ENCODE measurements around the gene APOC4. TPM values are rescaled to one million over a fixed set of nuclear protein-coding genes. Genes with fewer than 3 reads are reported as not detected.

APOC4 gene
- total and polyA plus RNA-seq, 2 donors (not counting 1 experiment from before 2014, with no cell fraction given): not detected

GRCh38 chr19:44986389-44986788 is 44.4 kb downstream of the APOC4 start:
- Mint-ChIP-seq H3K4me1 (peaks cover 4% of the 10 kb centered on the region), H3K4me3 (no peak overlapping the region), H3K27ac (no peak overlapping the region), H3K9me3 (ENCODE audit: insufficient read depth) (no peaks in the 10 kb centered on the region), H3K27me3 (no peaks in the 10 kb centered on the region)
- POLR2A ChIA-PET: no interaction called here
- Histone ChIP-seq H3K4me3 (ENCODE audit: control extremely low read depth in 1 of 5, extremely low read depth in 1 of 5, insufficient read depth in 1 of 5, low read depth in 2 of 5, low read length in 4 of 5) (no peak overlapping the region), H3K4me1 (ENCODE audit: control insufficient read depth in 2 of 2, insufficient read depth in 2 of 2, low read length in 2 of 2) (no peaks in the 10 kb centered on the region), H3K27me3 (replicated peaks in 1 of 4; ENCODE audit: control extremely low read depth in 1 of 4, control insufficient read depth in 3 of 4, insufficient read depth in 4 of 4, low read length in 3 of 4) (no peaks in the 10 kb centered on the region), H2AFZ (ENCODE audit: insufficient read depth, low read depth, low read length, poor library complexity, severe bottlenecking) (no peak overlapping the region), H3K27ac (ENCODE audit: low read length in 2 of 2) (no peak overlapping the region), H3K79me2 (ENCODE audit: control insufficient read depth, insufficient read depth, low read length) (peaks cover 3% of the 10 kb centered on the region), H3K9me3 (ENCODE audit: control extremely low read depth in 1 of 3, control insufficient read depth in 2 of 3, insufficient read depth in 1 of 3, low read length in 2 of 3) (no peaks in the 10 kb centered on the region), H4K20me1 (ENCODE audit: control insufficient read depth, insufficient read depth, low read length, poor library complexity, severe bottlenecking) (no peaks in the 10 kb centered on the region), H3K36me3 (replicated peaks in 1 of 2; ENCODE audit: control extremely low read depth in 1 of 2, control insufficient read depth in 1 of 2, extremely low read depth in 1 of 2, insufficient read depth in 2 of 2, low read length in 1 of 2) (peaks cover 0 to 72% of the 10 kb centered on the region in 2 experiments), H3K9ac (ENCODE audit: low read length) (no peak overlapping the region), H3K4me2 (replicated peaks; ENCODE audit: low read depth, low read length, poor library complexity, severe bottlenecking) (no peak overlapping the region)
- ATAC-seq (ENCODE audit: low read depth): no peak
- CTCF ChIA-PET: interaction anchor here (1.2 to 6.0 kb wide), 3 partner anchors 34 to 297 kb away, joined by 3 to 97 read pairs (median 3); no protein-coding TSS in a partner anchor
- intact Hi-C loops (cut with micrococcal nuclease): no loop called here
- whole genome bisulfite sequencing (ENCODE audit: insufficient coverage): 100% methylated on average over 3 of the region's 7 CpGs
- DNase-seq: no peak
- no peak for TF ChIP-seq EZH2 (IDR thresholded peaks at IDR 0.05; ENCODE audit: borderline replicate concordance, insufficient read depth, low read depth, low read length, poor library complexity, severe bottlenecking)

DNA sequence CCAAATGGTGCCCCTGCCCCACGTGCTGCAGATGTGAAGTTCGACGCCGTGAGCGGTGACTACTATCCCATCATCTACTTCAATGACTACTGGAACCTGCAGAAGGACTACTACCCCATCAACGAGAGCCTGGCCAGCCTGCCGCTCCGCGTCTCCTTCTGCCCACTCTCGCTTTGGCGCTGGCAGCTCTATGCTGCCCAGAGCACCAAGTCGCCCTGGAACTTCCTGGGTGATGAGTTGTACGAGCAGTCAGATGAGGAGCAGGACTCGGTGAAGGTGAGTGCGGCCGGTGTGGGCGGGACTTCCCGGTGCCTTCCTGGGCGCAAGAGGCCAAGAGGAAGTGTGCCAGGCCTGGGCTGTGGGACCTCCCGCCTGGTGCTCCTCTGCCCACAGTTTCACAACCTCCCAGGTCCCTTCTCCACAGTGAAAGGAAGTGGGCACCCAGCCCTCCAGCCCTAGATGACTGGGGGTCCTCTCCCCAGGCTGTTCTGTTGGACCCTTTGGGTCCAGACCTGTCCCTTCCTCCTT is 45.2 kb downstream of the APOC4 start:
- peaks cover 3% of the 10 kb centered on the region for H3K79me2 ChIP-seq (ENCODE audit: control insufficient read depth, insufficient read depth, low read length)
- ChIA-PET CTCF (interaction anchor here (1.4 to 6.0 kb wide), 2 partner anchors 35 to 73 kb away, joined by 3 to 97 read pairs; no protein-coding TSS in a partner anchor), POLR2A (no interaction called here)
- H3K4me3 ChIP-seq (ENCODE audit: control extremely low read depth in 1 of 5, extremely low read depth in 1 of 5, insufficient read depth in 1 of 5, low read depth in 2 of 5, low read length in 4 of 5): no peak overlapping the region
- no peak overlapping the region for H3K9ac ChIP-seq (ENCODE audit: low read length)
- Mint-ChIP-seq H3K4me1 (peaks cover 4% of the 10 kb centered on the region), H3K27ac (no peak overlapping the region), H3K27me3 (no peaks in the 10 kb centered on the region), H3K4me3 (no peak overlapping the region), H3K9me3 (ENCODE audit: insufficient read depth) (no peaks in the 10 kb centered on the region)
- H3K27ac ChIP-seq (ENCODE audit: low read length in 2 of 2): no peak overlapping the region
- no peak overlapping the region for H3K4me2 ChIP-seq (replicated peaks; ENCODE audit: low read depth, low read length, poor library complexity, severe bottlenecking)
- TF ChIP-seq, protein P1, sequence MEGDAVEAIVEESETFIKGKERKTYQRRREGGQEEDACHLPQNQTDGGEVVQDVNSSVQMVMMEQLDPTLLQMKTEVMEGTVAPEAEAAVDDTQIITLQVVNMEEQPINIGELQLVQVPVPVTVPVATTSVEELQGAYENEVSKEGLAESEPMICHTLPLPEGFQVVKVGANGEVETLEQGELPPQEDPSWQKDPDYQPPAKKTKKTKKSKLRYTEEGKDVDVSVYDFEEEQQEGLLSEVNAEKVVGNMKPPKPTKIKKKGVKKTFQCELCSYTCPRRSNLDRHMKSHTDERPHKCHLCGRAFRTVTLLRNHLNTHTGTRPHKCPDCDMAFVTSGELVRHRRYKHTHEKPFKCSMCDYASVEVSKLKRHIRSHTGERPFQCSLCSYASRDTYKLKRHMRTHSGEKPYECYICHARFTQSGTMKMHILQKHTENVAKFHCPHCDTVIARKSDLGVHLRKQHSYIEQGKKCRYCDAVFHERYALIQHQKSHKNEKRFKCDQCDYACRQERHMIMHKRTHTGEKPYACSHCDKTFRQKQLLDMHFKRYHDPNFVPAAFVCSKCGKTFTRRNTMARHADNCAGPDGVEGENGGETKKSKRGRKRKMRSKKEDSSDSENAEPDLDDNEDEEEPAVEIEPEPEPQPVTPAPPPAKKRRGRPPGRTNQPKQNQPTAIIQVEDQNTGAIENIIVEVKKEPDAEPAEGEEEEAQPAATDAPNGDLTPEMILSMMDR (IDR thresholded peaks at IDR 0.05): no peak
- TF ChIP-seq EZH2 (IDR thresholded peaks at IDR 0.05; ENCODE audit: borderline replicate concordance, insufficient read depth, low read depth, low read length, poor library complexity, severe bottlenecking): no peak
- intact Hi-C loops (cut with micrococcal nuclease): no loop called here
- ATAC-seq (ENCODE audit: low read depth) (no peak), DNase-seq (no peak)
- peaks cover 0 to 74% of the 10 kb centered on the region in 2 experiments for H3K36me3 ChIP-seq (replicated peaks in 1 of 2; ENCODE audit: control extremely low read depth in 1 of 2, control insufficient read depth in 1 of 2, extremely low read depth in 1 of 2, insufficient read depth in 2 of 2, low read length in 1 of 2)
- H3K27me3 ChIP-seq (replicated peaks in 1 of 4; ENCODE audit: control extremely low read depth in 1 of 4, control insufficient read depth in 3 of 4, insufficient read depth in 4 of 4, low read length in 3 of 4): no peaks in the 10 kb centered on the region
- no peaks in the 10 kb centered on the region for H3K4me1 ChIP-seq (ENCODE audit: control insufficient read depth in 2 of 2, insufficient read depth in 2 of 2, low read length in 2 of 2)
- WGBS (ENCODE audit: insufficient coverage): 88% methylated on average over 20 of the region's 20 CpGs
- no peaks in the 10 kb centered on the region for H4K20me1 ChIP-seq (ENCODE audit: control insufficient read depth, insufficient read depth, low read length, poor library complexity, severe bottlenecking)
- H3K9me3 ChIP-seq (ENCODE audit: control extremely low read depth in 1 of 3, control insufficient read depth in 2 of 3, insufficient read depth in 1 of 3, low read length in 2 of 3): no peaks in the 10 kb centered on the region
- H2AFZ ChIP-seq (ENCODE audit: insufficient read depth, low read depth, low read length, poor library complexity, severe bottlenecking): no peak overlapping the region

Measured in B cell (primary cell).